Kidney (tissue), 14 donors: ENCODE measurements around the gene ADA. TPM values are rescaled to one million over a fixed set of nuclear protein-coding genes. Genes with fewer than 3 reads are reported as not detected.

ENCODE experiments used
- DNase-seq, 5 donors: peaks; one replicate each; pipeline ENCODE4 v3.0.0-alpha.2; 2013 to 2020
- FAIRE-seq: peaks from 2 replicates; lab custom pipeline; 2012; peaks lifted over from hg19 to GRCh38; lab: Jason Lieb, UNC
- H3K27ac ChIP-seq, 2 donors: one replicate each; pipeline ENCODE4 v1.7.0; 2013; ENCODE audit warnings: low read depth in 2 of 2, low read length in 2 of 2, inconsistent platforms in 1 of 2
- H3K27me3 ChIP-seq: one replicate; pipeline ENCODE4 v1.7.1; 2013; ENCODE audit warnings: low read length, inconsistent platforms; ENCODE audit not compliant: control insufficient read depth, insufficient read depth
- H3K36me3 ChIP-seq, 3 donors: one replicate each; pipeline versions ENCODE4 v1.7.0 to v1.7.1; 2013; ENCODE audit warnings: low read length in 3 of 3, control low read depth in 1 of 3, inconsistent platforms in 1 of 3; ENCODE audit not compliant: insufficient read depth in 3 of 3, control insufficient read depth in 2 of 3
- H3K4me1 ChIP-seq, 3 donors: one replicate each; pipeline versions ENCODE4 v1.7.0 to v1.7.1; 2013; ENCODE audit warnings: low read length in 3 of 3, inconsistent platforms in 1 of 3, low read depth in 1 of 3; ENCODE audit not compliant: control insufficient read depth in 2 of 3, insufficient read depth in 2 of 3
- H3K4me3 ChIP-seq, 3 donors: one replicate each; pipeline versions ENCODE4 v1.7.0 to v1.8.1; 2013; ENCODE audit warnings: low read length in 3 of 3, control low read depth in 1 of 3, inconsistent platforms in 1 of 3
- H3K9ac ChIP-seq, 3 donors: one replicate each; pipeline versions ENCODE4 v1.7.0 to v1.7.1; 2013; ENCODE audit warnings: low read length in 3 of 3, control low read depth in 1 of 3, inconsistent platforms in 1 of 3
- H3K9me3 ChIP-seq, 3 donors: one replicate each; pipeline versions ENCODE4 v1.7.0 to v1.7.1; 2013; ENCODE audit warnings: low read length in 3 of 3, control low read depth in 1 of 3, inconsistent platforms in 1 of 3; ENCODE audit not compliant: control insufficient read depth in 2 of 3, insufficient read depth in 1 of 3
- CTCF ChIP-seq: IDR thresholded peaks from 3 replicates; pipeline ENCODE4 v1.5.1; 2012; ENCODE audit warnings: mild to moderate bottlenecking, moderate library complexity, borderline replicate concordance; ENCODE audit not compliant: insufficient read depth; ENCODE audit errors: extremely low read depth
- intact Hi-C: fragments of 100-400 bp; cut with DNase I; formaldehyde crosslinking; loops from one replicate; pipeline ENCODE4 v1.11.1; 2022
- polyA plus RNA-seq: library from polyadenylated mRNA; stranded (reverse); fragments of 350-450 nt; fragmentation: Illumina TruSeq; extraction: RNeasy Lipid Tissue Mini Kit (QIAGEN cat#74804); gene quantifications from one replicate; pipeline ENCODE4 v1.2.3, GENCODE V29; 2014; ENCODE audit warnings: low read depth, low replicate concordance; ENCODE audit not compliant: insufficient read depth
- total RNA-seq: library from RNA; stranded (reverse); fragmentation: NEBNext Ultra II Directional; extraction: Animal tissue kit (Norgen Biotek cat#: 25700); gene quantifications from one replicate; pipeline ENCODE4 v1.2.1, GENCODE V29; 2021
- donor health status: control.
- donor health status: control.
- donor health status: control.
- donor health status: control.
- donor health status: control.
- donor health status: DM: yes; HTN: yes; CAD: no.
- donor health status: Normal renal cell carcinoma (clear cell type).

ADA gene
- total and polyA plus RNA-seq, 2 donors from 2014 or later: 3.1 to 6.5 TPM

GRCh38 chr20:44633872-44634600 is 17.5 kb downstream of the ADA start:
- Histone ChIP-seq H3K4me3 (no peak overlapping the region), H3K27ac (no peak overlapping the region), H3K9ac (no peak overlapping the region), H3K27me3 (no peaks in the 10 kb centered on the region), H3K9me3 (no peaks in the 10 kb centered on the region), H3K36me3 (no peaks in the 10 kb centered on the region), H3K4me1 (no peaks in the 10 kb centered on the region)
- no peak for FAIRE-seq
- intact Hi-C loops: no loop called here
- no peak for DNase-seq
- no peak for TF ChIP-seq CTCF

GRCh38 chr20:44633187-44633810 is 18.2 kb downstream of the ADA start:
- no peaks in the 10 kb centered on the region for H3K36me3 ChIP-seq
- intact Hi-C loops: no loop called here
- H3K9ac ChIP-seq: no peak overlapping the region
- no peak for TF ChIP-seq CTCF
- no peaks in the 10 kb centered on the region for H3K27me3 ChIP-seq
- no peak overlapping the region for H3K27ac ChIP-seq
- H3K9me3 ChIP-seq: no peaks in the 10 kb centered on the region
- DNase-seq (no peak), FAIRE-seq (no peak)
- H3K4me3 ChIP-seq: no peak overlapping the region
- H3K4me1 ChIP-seq: no peaks in the 10 kb centered on the region

- FAIRE-seq (no peak), DNase-seq (no peak)
- H3K4me3 ChIP-seq: no peak overlapping the region
- no peak for TF ChIP-seq CTCF
- H3K36me3 ChIP-seq: no peaks in the 10 kb centered on the region
- H3K9ac ChIP-seq: no peak overlapping the region
- H3K4me1 ChIP-seq: no peaks in the 10 kb centered on the region
- intact Hi-C loops: no loop called here
- H3K27ac ChIP-seq: no peak overlapping the region
- no peaks in the 10 kb centered on the region for H3K9me3 ChIP-seq
- H3K27me3 ChIP-seq: no peaks in the 10 kb centered on the region
Observed at GRCh38 chr20:44632103-44632752, 19.3 kb downstream of the ADA start.
